GM19452 (cell line): ENCODE measurements around the gene PIK3R3.
"Not testable (repeated sequence)": the region's sequence is repeated elsewhere in the genome, so short reads cannot be mapped to it uniquely, and the experiment has no call there.

Source experiments
- ATAC-seq: cut with Tn5 transposase; IDR thresholded peaks from one replicate; pipeline ENCODE4 v1.9.1; 2021; ENCODE audit not compliant: unreplicated experiment

Gene PIK3R3

DNA sequence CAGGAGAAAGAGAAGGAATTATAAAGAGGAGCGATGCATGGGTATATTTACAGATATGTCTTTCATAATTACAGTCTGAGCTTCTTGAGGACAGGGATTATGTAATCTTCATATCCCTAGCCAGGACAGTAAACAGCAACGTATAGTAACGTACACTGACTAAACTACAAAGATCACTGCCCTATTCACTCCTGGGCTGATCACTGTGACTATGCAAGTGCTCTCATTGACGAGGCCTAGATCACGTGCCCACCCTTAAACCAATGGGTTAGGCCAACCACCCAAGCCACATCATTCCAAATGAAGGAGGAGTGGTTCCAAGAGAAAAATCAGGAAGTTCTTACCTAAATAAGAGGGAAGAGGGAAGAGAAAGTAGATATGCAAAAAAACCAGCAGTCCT is 18.5 kb downstream of the PIK3R3 start:
- no peak for ATAC-seq

DNA sequence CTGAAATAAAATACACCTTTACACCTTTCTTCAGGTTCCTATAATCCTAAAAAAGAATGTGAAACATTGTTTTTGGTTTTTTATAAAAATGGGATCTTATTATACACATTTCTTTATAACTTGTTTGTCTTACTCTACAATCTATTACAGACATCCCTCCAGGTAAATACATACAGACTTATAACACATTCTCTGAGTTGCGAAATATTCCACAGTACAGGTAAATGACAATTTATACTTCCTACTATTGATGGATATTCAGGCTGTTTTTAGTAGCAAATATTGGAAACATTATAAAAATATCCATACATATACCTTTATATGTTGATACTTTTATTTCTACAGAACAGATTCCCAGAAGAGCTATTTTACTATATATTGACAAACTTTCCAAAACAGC is 20.3 kb downstream of the PIK3R3 start:
- no peak for ATAC-seq

DNA sequence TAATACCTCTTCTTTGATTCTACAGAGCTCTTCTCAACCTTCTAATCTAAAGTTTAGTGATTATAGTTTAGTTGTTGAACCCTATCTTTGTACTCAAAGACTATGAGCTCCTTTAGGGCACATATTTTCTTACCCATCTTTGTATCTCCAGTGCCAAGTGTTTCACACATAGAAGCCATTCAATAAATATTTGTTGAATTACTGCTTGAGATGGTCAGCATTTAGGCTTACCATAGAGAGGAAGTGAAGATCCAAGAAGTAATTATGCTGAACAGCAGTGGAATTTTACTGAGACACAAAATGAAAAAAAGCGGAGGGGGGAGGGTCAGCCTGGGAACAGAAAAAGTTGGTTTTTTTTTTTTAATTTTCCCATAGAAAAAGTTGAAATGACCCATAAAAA is 21.9 kb downstream of the PIK3R3 start:
- ATAC-seq: no peak

DNA sequence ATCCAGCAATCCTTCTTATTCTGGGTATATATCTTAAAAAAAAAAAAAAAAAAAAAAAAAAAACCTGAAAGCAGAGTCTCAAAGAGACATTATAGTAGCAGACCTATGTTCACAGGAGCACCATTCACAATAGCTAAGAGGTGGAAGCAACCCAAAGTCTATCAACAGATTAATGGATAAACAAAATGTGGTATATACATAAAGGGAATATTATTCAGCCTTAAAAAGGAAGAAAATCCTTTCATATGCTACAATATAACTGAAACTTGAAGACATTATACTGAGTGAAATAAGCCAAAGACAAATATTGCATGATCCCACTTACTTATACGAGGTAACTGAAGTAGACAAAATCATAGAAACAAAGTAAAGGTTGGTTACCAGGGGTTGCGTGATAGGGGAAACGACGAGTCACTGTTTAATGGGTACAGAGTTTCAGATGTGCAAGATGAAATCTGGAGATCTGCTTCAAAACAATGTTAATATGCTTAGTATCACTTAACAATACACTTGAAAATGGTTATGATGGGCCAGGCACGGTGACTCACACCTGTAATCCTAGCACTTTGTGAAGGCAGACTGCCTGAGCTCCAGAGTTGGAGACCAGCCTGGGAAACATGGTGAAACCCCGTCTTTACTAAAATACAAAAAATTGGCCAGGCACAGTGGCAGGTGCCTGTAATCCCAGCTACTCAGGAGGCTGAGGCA is 29.5 kb downstream of the PIK3R3 start:
- no peak for ATAC-seq

DNA sequence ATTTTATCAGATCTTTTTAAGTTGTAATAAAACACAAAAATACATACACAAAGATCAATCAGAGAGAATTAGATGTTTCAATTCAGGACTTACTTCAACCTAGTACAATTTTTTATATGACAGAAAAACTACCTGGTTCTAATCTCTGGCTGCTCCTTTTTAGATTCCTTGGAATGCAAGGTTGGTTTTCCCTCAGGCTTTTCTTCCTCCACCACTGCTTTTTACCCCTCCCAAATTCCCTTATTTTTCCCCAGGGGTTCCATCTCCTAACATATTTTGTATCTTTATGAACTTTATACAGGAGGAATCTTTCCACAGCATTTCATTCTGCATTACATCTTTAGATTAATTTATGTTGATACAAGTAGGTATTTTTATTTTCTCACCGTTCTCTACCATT is 33.2 kb downstream of the PIK3R3 start:
- ATAC-seq: no peak

DNA sequence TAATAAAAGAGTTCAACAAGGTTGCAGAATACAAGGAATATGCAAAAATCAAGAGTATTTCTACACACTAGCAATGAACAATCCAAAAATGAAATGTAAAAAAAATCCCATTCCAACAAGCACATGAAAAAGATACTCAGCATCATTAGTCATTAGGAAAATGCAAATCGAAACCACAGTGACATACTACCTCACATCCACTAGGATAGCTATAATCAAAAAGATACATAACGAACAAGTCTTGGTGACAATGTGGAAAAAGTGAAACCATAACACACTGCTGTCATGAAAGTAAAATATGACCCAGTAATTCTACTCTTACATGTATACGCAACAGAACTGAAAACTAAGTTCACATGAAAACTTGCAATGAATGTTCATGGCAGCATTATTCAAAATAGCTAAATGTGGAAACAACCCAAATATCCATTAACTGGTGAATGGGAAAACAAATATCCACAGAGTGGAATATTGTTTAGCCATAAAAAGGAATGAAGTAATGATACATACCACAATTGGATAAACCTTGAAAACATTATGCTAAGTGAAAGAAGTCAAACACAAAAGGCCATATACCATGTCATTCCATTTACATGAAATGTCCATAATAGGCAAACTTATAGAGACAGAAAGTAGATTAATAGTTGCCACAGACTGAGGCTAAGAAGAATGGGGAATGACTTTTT is 34.3 kb downstream of the PIK3R3 start:
- ATAC-seq: no peak

DNA sequence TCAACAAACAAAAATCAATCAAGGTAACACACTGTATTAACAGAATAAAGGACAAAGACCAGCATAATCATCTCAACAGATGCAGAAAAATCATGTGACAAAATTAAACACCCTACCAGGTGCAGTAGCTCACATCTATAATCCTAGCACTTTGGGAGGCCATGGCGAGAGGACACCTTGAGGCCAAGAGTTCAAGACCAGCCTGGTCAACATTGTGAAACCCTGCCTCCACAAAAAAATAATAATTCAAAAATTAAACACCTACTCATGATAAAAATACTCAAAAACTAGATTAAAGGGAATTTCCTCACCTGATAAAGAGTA is 35.3 kb downstream of the PIK3R3 start:
- ATAC-seq: no peak

DNA sequence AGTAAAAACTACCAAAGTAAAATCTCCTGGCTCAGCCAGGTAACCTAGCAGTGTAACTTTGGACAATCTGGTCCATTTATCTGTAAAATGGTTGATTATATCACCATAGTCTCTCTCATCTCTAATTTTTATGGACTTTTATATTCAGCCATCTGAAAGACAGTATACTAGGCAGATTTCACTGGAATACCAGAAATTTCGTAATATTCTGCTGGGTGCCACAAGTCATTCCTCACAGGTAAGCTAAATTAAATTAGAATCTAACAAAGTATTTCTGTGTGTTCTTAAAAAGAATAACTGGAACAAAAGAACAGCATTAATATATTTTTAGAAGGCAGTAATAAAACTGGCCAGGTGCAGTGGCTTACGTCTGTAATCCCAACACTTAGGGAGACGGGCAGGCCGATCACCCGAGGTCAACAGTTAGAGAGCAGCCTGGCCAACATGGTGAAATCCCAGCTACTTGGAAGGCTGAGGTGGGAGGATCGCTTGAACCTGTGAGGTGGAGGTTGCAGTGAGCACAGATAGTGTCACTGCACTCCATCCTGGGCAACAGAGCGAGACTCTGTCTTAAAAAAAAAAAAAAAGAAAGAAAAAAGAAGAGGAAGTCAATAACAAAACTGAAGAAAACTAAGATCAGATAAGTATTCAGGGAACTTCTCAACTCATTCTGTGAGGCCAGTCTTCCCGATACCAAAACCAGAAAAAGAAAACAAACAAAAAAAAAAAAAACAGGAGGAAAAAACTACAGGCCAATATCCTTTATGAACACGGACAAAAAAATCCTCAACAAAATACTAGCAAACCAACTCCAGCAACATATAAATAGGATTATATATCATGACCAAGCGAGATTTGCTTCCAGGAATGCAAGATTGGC is 35.9 kb downstream of the PIK3R3 start:
- ATAC-seq: no peak

DNA sequence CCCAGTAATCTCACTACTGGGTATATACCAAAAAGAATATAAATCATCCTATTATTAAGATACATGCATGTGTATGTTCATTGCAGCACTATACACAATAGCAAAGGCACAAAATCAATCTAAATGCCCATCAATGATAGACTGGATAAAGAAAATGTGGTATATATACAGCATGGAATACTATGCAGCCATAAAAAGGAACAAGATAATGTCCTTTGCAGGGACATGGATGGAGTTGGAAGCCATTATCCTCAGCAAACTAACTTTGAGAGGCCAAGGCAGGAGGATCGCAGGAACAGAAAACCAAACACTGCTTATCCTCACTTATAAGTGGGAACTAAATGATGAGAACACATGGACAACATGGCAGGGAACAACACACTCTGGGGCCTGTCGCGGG is 37.3 kb downstream of the PIK3R3 start:
- not testable (repeated sequence) for ATAC-seq

DNA sequence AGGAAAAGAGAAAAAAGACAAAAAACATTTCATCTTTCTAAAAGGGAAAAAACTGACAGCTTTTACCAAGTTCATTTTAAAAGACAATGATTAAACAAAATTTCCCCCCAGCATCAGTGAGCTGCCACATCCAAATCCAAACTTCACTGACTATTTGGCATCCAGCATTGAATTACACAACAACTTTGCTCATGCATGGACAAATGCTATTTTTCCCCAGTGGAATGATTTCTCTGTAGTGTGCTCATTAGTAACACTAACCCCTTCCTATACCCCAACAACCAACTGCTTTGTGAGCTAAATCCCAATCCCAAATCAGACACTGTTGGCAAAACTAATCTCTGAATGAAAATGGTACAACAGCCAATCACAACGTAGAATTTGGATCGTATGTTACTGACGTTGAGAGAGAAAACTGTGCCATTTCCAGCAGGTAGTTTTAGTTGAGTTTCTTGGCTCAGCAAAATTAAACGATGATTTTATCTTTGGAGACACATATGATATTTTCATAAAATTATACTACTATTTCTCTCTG is 37.9 kb downstream of the PIK3R3 start:
- ATAC-seq: no peak

DNA sequence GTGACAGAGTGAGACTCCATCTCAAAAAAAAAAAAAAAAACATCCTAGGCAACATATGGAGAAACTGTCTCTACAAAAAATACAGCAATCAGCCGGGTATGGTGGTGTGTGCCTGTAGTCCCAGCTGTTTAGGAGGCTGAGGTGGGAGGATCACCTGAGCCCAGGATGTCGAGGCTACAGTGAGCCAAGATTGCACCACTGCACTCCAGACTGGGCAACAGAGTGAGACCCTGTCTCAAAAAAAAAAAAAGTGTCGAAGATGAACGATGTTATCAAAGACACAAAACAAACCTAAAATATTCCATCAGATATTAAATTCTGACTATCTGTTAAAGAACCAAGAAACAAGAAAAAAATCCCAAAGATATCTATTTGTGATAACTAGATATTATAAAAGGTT is 38.6 kb downstream of the PIK3R3 start:
- not testable (repeated sequence) for ATAC-seq

DNA sequence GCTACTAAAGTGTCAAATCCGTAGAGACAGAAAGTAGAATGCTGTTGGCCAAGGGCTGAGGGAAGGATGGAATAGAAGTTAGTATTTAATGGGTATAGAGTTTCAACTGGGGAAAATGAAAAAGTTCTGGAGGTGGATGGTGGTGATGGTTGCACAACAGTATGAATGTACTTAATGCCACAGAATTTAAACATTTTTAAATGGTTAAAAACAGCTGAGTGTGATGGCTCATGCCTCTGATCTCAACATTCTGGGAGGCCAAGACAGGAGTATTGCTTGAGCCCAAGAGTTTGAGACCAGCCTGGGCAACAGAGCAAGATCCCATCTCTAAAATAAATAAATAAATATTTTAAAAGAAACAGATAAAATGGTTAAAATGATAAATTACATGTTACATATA is 44.5 kb downstream of the PIK3R3 start:
- no peak for ATAC-seq

DNA sequence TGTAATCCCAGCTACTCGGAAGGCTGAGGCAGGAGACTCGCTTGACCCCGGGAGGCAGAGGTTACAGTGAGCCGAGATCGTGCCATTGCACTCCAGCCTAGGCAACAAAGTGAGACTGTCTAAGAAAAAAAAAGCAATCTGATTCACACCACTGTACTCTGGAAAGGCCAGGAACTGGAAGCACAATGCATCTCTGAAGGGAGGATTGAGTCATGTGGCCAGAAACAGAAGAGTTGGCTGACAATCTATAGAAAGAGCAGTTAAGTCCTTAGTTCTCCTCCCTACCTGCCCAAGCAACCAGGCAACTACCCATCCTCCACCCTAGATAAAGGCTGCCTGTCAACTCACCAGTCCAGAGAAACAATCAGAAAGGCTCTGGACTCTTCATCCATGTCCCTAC is 45.9 kb downstream of the PIK3R3 start:
- ATAC-seq: no peak

DNA sequence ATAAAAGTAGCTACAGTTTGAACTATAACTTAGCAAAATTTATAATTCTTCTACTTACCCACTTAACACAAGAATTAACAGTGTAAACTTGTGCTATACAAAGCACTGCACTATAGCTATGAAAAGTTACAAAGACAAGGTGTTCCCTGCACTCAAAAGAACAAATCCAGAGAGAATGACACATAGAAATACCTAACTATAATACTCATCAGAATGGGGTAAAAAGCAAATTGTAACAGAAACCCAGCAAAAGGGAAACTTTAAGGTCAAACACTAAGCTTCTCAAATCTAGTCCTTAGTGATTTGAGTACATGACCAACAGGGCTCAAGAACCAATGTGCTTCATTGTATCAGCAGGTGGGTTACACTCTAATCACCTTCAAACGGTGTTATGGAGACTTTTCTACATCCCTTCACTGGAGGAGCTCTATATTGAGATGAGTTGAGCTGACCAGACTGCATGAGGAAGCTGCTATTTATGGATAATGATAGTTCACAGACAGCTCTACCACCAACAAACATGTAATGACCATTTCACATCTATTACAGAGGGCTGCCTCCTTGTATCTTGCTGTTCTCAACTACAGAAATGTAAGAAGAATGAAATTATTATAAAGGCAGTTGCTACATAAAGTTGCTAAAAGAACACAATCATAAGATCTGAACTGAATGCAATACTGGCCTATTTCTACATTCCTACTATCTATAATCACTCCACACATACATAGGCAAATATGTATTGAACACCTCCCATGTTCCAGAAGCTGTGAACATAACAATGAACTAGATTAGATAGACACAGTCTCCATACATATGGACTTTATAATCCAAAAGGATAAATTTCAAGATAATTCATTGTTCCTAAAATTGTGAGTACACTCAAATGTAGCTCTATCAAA is 47.6 kb downstream of the PIK3R3 start:
- ATAC-seq: no peak

DNA sequence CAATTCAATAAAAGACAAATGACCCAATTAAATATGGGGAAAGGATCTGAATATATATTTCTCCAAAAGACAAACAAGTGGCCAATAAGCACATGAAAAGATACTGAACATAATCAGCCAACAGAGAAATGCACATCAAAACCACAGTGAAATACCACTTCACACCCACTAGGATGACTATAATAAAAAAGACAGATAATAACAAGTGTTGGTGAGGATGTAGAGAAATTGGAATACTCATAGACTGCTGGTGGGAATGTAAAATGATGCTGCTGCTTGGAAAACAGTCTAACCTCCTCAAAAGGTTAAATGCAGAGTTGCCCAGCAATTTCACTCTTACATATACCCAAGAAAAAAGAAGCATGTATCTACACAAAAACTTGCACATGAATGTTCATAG is 48.9 kb downstream of the PIK3R3 start:
- no peak for ATAC-seq

DNA sequence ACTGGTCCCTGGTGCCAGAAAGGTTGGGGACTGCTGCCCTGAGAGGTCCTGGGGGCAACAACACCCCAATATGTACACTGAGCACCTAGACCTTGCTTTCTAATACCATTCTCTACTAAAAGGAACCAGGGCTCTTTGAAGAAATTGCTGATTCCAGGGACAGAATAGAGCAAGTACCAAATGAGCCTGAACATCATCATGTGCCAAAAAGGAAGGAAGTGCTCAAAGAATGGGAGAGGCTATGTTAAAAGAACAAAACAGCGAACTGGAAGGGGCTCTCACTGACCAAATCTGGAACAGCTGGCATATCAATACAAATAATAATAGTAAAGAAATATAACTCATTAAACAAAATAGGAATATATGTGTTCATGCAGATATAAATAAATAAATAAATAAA is 50.8 kb downstream of the PIK3R3 start:
- no peak for ATAC-seq

DNA sequence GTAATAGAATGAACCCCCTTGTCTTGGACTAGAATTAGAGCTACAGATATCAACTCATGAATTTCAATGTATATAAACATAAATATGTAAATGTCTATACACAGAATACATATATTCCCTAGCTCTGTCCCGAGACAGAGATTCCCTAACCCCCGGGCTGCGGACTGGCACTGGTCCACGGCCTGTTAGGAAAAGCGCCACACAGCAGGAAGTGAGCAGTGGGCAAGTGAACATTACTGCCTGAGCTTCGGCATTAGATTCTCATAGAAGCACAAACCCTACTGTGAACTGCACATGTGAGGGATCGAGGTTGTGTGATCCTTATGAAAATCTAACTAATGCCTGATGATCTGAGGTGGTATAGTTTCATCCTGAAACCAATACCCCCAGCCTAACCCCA is 51.2 kb downstream of the PIK3R3 start:
- no peak for ATAC-seq

DNA sequence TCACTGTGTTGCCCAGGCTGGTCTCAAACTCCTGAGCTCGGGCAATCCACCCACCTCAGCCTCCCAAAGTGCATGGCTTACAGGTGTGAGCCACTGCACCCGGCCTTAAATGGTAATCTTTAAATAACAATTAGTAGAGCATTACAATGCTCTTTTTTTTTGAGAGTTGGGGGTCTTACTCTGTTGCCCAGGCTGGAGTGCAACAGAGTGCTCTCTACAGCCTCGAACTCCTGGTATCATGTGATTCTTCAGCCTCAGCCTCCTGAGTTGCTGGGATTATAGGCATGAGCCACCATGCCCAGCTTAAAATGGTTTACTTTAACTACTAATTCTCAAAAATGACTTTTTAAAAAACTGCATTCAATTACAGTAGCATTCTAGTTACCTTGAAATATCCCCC is 52.2 kb downstream of the PIK3R3 start:
- ATAC-seq: no peak

DNA sequence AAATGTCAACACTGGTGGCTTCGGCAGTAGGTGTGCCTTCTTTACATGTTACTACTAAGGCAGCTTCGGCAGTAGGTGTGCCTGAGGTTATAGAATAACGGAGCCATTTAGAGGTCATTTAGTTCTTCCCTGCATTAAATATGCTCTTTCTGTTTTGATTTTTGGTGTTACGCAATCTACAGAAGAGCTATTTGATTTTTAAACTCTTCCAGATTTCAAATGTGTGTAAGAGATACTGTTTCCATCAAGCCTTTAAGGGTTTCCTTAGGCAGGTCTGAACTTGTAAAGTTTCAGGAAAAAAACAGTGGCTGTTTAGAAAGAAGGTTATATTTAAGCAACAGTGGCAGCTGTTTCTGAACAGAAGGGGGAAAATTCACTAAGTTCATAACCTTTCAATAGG is 54.8 kb downstream of the PIK3R3 start:
- ATAC-seq: no peak

DNA sequence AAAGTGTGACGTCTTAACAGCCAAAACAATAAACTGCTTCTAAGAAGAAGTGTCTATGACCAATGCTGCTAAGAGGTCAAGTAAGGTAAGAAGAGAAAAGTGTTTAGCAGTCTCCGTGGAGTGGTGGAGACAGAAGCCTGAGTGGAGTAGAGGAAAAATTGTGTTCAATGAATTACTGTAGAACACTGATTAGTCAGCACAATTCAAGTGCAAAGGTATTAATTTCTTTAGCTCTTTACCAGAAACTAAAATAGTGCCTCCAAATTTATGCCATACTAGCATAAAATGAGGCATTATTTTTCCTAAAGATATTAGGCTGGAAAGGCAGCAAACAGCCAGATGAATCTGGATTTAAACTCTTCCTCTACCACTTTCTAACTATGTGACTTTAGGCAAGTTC is 56.1 kb downstream of the PIK3R3 start:
- ATAC-seq: no peak

DNA sequence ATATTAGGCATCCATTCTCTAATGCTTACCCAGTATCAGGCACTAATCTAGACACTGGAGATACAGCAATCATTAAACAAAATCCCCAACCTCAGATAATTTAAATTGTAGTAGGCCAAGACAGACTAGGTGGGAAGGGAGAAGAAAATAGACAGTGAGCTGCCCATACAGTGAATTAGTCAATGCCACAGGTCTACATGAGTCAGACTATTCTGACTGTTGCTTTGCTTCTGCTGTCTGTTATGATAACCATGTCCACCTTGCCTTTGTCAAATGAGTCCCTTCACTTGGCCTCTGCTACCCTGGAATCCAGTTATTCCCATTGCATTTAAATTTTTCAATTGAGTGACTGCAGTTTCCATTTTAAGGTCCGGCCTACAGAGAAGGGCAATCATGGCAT is 59.5 kb downstream of the PIK3R3 start:
- no peak for ATAC-seq
